GM21619 (cell line): Measurements from ENCODE around the gene AKT3.

Experiments
- ATAC-seq: cut with Tn5 transposase; IDR thresholded peaks from one replicate; pipeline ENCODE4 v1.9.1; 2021; ENCODE audit not compliant: unreplicated experiment

AKT3 gene

DNA sequence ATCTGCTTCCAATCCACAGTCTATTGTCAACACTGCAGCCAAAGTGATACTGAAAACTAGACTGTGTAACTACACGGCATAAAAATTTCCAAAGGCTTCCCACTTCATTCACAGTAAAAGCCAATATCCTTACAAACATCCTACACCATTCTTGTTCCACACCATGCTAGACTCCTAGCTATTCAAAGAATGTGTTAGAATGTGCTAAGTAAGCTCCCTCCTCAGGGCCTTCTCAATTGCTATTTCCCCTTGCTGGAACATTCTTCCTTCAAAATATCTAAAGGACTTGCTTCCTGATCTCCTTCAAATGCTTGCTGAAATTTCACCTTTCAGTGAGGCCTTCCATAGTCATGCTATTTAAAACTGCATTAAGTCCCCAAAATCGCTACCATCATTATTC, 228.1 kb downstream of the AKT3 start:
- no peak for ATAC-seq

DNA sequence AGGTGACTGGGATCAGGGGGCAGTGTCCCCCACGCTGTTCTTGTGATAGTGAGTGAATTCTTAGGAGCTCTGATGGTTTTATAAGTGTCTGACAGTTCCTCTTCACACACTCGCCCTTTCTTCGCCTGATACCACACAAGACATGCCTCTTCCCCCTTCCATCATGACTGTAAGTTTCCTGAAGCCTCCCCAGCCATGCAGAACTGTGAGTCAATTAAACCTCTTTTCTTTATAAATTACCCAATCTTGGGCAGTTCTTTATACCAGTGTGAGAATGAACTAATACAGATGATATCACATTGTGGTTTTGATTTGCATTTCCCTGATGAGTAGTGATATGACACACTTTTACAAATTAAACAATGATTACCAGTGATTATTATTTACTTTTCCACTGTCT, 229.9 kb downstream of the AKT3 start:
- no peak for ATAC-seq

DNA sequence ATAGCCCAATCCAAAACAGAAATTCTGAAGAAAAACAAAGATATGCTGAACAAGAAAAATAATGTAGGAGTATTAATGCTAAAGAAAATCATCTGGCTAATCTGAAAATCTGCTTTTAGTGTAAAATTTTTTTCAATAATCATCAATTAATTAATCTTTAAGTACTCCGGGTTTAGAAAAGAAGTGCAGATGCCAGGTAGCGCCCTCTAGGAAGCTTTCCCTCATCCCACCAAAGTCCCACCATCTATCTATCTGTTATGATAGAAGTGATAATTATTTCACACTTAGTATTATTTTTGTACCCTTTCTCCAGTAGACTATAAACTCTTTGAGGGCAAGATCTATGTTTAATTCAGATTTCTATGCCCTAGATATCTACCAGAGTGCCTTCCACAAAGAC, 240.3 kb downstream of the AKT3 start:
- no peak for ATAC-seq

DNA sequence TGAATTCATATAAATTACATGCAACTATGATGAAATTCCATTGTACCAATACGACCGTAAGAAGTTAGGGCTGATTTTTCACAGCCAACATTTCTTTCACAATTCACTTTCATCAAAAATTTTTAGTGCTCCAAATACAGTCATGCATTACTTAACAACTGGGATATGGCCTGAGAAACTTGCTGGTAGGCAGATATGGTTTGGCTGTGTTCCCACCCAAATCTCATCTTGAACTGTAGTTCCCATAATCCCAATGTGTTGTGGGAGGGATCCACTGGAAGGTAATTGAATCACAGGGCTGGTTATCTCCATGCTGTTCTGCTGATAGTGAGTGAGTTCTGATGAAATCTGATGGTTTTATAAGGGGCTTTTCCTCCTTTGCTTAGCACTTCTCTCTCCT, 244.4 kb downstream of the AKT3 start:
- no peak for ATAC-seq

DNA sequence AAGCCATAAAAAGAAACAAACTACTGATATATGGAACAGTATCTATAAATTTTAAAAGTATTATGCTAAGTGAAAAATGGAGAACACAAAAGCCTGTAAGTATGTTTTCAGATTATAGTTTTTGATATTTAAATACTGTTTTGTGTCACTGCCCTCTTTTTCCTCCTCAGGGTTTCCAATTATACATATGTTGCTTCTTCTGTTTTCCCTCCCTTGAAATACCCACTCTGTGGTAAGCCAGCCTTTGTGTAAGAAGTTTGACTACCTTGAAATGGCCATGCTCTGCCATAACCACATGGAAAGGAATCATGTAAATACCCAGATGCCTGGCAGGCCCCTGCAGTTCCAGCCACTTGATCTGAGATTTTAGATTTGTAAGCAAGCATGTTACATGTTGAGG, 248.3 kb downstream of the AKT3 start:
- no peak for ATAC-seq

DNA sequence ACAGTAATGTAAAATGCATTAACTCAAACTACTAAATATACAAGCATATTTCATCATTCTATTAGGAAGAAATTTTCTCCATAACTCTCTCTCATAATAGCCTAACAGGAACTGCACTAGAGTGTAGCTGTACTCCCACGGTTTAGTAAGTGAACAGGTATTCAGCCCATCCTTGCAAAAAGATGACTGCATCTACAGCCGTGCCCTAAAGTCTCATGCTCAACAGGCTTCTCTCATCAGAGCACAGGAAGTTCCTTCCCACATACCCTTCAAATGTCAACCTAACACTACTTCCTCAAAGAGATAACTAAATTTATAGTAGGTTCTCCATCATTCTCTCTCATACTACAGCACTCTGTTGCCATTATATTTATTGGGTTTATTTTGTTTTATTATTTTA, 251.6 kb downstream of the AKT3 start:
- ATAC-seq = no peak

DNA sequence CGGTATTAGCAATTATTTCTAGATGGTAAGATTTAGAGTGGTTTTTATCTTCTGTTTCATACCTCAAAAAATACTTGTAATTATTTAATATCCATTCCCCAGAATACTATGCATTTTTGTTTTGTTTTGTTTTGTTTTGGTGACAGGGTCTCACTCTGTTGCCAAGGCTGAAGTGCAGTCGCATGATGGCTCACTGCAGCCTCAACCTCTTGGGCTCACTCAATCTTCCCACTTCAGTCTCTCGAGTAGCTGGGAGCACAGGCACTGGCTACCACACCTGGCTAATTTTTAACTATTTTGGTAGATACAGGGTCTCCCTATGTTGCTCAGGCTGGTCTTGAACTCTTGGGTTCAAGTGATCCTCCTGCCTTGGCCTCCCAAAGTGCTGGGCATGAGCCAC, 252.7 kb downstream of the AKT3 start:
- ATAC-seq = no peak

DNA sequence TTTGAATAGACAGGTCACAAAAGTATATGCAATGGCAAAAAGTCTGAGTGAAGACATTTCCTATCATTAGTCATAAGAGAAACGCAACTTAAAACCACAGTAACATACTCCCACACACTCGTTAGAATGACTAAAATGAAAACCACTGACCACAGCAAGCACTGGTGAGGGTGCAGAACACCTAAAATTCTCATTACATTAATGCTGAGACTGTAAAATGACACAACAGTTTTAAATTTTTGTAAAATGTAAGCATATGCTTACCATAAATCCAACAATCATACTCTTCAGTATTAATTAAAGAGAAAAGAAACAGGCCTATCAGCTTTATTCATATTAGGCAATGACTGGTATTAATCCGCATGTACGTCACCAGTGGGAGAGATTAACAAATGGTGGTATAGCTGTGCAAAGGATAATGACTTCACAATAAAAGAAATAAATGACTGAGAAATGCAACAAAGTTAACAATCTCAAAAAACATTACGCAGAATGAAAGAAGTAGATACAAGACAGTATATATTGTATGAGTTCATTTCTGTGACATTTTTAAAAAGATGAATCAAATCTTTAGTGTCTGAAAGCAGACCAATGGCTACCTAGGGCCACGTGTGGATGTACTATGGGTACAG, 253.5 kb downstream of the AKT3 start:
- ATAC-seq = peak; percentile 99

DNA sequence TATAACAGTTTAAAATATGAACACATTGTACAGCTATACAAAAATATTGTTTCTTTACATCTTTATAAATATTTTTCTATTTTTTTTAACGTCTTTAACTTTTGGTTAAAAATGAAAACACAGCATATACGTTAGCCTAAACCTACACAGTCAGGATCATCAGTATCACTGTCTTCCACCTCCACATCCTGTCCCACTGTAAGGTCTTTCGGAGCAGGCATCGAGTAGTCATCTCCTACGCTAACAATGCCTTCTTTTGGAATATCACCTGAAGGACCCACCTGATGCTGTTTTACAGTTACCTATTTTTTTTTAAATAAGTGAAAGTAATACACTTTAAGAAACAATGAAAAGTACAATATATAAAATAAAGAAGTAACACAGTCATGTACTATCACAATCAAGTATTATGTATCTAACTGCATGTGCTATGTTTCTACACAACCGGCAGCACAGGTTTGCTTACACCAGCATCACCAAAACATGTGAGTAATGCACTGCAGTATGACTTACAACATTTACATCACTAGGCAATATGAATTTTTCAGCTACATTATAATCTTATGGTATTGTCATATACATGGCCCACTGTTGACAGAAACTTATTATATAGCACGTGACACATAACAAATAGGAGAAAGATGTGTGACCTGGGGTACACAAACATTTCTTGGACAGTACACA, 254.4 kb downstream of the AKT3 start:
- ATAC-seq = peak; percentile 1

DNA sequence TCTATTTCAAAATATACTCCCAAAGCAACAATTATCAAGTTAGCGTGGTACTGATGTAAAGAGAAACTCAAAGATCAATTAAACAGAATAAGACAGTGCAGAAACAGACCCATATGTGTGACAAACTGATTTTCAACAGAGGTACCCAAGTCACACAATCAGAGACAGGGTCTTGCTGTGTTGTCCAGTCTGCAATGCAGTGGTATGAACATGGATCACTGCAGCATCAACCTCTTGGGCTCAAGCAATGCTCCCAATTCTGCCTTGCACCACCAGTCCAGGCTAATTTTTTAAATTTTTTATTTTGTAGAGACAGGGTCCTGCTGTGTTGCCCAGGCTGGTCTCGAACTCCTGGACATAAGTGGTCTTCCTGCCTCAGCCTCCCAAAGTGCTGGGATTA, 255.6 kb downstream of the AKT3 start:
- ATAC-seq = no peak

DNA sequence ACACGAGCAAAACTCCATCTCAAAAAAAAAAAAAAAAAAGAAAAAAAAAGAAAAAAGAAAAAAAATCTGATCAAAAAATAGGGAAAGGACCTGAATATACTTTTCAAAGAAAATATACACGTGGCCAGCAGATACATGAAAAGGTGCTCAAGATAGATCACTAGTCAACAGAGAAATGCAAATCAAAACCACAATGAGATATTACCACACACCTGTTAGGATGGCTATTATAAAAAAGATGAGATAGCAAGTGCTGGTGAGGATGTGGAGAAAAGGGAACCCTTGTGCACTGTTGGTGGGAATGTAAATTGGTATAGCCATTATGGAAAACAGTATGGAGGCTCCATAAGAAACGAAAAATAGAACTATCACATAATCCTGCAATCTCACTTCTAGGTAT, 260.8 kb downstream of the AKT3 start:
- peak; percentile 67 for ATAC-seq

DNA sequence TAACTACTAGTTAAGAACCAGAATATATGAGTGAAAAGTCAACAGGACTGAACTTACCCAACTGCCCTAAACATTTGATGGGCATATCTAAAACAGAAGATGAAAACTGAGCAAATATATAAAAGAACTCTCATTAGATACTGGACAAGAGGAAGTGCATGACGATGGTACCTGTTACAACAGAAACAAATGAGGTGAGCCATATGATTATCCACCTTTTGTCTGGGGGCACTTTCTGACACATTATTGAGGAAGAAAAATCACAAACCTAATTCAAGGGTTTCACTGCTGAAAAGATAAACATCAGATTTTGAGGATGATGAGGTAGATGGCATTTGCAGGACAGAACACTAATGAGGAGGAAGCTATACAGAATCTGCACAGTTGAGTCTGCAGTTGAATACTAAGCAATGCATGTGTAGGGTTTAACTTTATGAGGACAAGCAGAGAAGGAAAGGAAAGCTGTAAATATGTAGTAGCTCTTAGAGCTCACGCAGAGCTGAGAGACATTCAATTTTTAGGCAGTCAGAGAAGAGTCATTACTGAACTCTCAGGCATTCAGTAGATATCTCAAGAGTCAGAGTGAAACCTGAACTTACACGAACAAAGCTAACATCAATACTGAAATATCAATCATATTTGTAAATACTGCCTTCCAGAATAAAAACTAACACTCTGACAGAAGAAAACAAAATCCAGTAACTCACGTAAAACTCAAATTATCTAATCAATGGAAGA, 262.1 kb downstream of the AKT3 start:
- peak; percentile 96 for ATAC-seq

DNA sequence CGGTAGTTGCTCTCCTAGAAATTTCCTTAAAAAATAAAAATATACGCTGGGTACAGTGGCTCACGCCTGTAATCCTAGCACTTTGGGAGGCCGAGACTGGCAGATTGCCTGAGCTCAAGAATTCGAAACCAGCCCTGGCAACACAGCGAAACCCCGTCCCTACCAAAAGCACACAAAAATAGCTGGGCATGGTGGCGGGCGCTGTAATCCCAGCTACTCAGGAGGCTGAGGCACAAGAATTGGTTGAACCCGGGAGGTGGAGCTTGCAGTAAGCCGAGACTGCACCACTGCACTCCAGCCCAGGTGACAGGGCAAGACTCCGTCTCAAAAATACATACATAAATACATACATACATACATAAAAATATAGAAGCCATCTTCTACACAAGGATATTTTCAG, 262.8 kb downstream of the AKT3 start:
- ATAC-seq = no peak

DNA sequence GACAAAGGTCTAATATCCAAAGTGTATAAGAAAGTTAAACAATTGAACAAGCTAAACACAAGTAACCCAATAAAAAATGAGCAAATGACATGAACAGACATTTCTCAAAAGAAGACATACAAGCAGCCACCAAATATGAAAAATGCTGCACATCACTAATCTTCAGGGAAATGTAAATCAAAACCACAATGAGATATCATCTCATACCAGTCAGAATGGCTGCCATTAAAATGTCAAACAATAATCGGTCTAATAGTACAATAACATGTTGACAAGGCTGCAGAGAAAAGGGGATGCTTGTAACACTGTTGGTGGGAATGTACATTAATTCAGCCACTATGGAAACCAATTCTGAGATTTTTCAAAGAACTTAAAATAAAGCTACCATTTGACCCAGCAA, 264.1 kb downstream of the AKT3 start:
- no peak for ATAC-seq

DNA sequence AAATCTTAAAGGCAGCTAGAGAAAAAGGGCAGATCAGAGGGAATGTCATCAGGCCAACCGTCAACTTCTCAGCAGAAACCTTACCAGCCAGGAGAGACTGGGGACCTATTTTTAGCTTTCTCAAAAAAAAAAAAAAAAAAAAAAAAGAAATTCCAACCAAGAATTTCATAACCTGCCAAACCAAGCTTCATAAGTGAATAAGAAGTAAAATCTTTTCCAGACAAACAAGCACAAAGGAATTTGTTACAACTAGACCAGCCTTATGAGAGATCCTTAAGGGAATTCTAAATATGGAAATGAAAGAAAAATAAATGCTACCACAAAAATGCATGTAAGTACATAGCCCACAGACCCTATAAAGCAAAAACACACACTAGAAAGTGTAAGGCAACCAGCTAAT, 267.7 kb downstream of the AKT3 start:
- ATAC-seq = no peak

DNA sequence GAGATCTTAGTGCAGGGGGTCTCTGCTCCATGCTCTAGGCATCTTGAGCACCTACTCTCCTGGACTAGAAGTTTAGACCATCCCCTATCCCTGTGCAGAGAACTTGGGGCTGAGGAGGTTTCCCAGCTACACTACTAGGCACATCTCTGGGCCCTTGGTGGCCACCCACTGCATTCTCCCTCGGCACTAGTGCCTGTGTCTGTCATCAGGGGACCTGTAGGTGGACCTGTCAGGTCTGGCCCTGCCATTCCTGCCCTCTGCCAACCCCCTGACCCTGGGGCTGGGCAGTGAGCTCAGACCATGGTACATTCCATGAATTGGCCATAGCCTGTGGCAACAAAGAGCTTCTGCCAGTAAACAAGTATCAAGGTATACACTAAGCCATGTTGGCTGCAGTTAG, 269.1 kb downstream of the AKT3 start:
- no peak for ATAC-seq

DNA sequence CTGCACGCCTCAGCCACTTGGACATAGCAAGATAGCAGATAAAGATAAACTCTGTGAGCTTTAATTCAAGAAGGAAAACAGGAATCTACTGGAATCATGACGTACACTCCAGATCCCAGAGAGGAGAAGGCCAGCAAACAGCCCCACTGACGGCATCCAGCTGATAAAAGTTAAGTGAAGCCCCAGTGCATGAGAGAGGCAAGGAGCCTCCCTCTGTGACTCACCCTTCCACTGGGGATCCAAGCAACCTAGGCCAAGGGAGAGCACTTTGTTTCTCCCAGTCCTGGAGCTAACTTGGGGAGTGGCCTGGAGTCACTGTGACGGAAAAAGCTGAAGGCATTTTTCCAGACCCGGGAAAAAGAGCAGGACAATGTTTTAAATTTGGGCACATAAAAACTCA, 270.0 kb downstream of the AKT3 start:
- no peak for ATAC-seq

DNA sequence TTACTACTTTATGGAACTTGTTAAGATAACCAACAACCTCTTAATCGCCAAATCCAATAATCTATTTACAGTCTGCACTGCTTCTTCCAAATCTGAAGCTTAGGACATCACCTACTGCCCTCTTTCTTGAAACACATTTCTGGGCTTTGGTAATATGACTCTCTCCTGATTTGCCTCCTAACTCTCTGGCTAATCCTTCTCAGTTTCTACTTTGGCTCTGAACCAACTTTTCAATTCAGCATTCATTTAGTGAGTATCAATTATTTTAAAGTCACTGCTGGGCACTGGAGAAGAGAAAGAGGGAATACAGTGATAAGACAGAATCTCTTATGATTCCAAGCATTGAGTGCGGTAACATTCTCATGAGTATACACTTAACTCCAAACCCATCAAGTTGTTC, 275.0 kb downstream of the AKT3 start:
- no peak for ATAC-seq

DNA sequence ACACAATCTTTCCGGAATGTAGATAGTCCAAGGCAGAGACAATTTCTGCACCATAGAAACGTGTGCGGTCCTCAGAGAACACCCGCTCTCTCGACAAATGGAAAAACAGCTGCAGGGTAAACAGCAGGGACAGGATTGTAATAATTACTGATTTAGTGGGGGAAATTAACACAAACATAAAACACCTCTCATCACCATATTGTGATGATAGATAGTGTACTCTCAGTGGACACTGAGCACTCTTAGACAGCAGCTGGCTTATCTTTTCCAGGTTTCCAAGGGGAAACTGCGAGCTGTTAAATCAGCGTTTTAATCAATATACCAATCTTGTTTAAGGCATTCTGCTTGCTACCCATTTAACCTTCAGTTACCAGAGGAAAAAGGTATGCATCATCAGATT, 277.1 kb downstream of the AKT3 start:
- no peak for ATAC-seq

DNA sequence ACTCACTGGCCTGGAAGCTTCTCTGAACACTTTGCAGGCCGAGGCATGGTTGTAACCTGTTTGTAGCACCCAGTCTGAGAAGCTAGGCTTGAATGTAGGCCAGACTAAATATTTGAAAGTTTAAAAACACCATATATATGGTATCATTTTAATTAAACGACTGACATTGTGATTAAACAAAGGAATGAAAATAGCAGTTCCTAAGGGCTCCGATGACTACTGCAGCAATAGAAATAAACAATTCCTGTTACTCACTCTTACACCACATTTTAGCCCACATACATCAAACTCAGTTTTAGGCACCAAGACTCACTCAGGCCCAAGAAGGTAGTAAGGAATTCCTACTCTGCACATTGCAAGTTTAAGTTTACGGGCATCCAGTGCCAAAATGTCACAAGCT, 281.2 kb downstream of the AKT3 start:
- ATAC-seq = no peak

DNA sequence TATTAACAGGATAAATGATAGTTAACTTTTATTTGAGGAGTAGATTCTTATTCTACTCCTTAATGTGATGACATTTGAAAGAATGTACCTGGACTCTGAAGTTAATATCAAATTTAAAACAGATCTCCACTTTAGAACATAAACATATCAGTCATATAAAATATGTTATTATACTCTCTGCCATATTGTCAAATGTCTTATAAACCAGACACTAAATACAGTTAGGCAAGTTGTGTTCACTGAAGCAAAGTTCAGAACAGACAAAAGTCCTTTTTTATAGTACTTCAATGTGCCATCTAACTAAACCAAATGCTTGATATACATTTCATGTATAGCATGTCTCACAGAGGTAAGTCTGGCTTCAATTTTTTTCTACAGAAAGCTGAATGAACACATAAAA, 285.2 kb downstream of the AKT3 start:
- no peak for ATAC-seq

DNA sequence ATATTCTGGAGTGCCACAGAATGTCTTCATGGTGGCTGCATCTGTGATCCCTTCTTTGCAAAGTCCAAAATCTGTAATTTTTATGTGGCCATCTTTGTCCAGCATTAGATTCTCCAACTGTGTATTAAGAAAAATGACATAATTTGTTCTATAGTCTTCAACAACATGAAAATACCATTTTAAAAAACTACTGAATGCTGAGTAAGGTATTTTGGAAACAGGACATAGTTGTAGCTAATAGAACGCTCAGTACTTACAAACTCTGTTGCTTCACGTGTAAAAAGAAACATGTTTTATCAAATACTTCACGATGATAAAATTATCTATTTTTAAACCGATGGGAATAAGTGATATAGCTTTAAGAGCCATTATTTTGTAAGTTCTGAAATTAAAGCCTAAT, 286.3 kb downstream of the AKT3 start:
- ATAC-seq = no peak
